Esophagus squamous epithelium (tissue), 4 donors: ENCODE measurements around the gene SAMD1.

ENCODE experiments used
- CTCF ChIP-seq, 6 experiments: fragments of 450-650 bp in 4 of 6; fragments of 200-600 bp in 2 of 6; sonication (generic) in 2 of 6; IDR thresholded peaks; one replicate each; pipeline ENCODE4 v1.5.1; 2016 to 2019; ENCODE audit warnings: antibody characterized with exemption in 6 of 6, mild to moderate bottlenecking in 4 of 6, moderate library complexity in 4 of 6
- POLR2A ChIP-seq, 4 donors: fragments of 450-650 bp; IDR thresholded peaks; one replicate each; pipeline ENCODE4 v1.6.1; 2017; ENCODE audit warnings: antibody characterized with exemption in 4 of 4, mild to moderate bottlenecking in 4 of 4, moderate library complexity in 3 of 4

GRCh38 chr19:14122924-14123323, 32.4 kb upstream of the SAMD1 start:
- TF ChIP-seq CTCF (IDR thresholded peaks at IDR 0.05) = no peak
- no peak for TF ChIP-seq POLR2A (IDR thresholded peaks at IDR 0.05)
